Esophagus muscularis mucosa (tissue), 4 donors: Measurements from ENCODE around the gene PPIF.

Experiments used
- CTCF ChIP-seq, 3 experiments: fragments of 200-600 bp in 2 of 3; fragments of 450-650 bp in 1 of 3; sonication (generic) in 2 of 3; IDR thresholded peaks; one replicate each; pipeline ENCODE4 v1.5.1; 2017 to 2019; ENCODE audit warnings: antibody characterized with exemption in 3 of 3, mild to moderate bottlenecking in 2 of 3, moderate library complexity in 1 of 3
- EP300 ChIP-seq: sonication (generic); formaldehyde crosslinking; IDR thresholded peaks from one replicate; pipeline ENCODE4 v1.6.1; 2017; ENCODE audit warnings: antibody characterized with exemption
- POLR2A ChIP-seq: fragments of 450-650 bp; IDR thresholded peaks from one replicate; pipeline ENCODE4 v1.6.1; 2017; ENCODE audit warnings: antibody characterized with exemption, moderate library complexity, mild to moderate bottlenecking, low read depth
- POLR2AphosphoS5 ChIP-seq, 2 donors: sonication (generic); formaldehyde crosslinking; IDR thresholded peaks; one replicate each; pipeline ENCODE4 v1.6.1; 2017; ENCODE audit warnings: antibody characterized with exemption in 2 of 2

GRCh38 chr10:79374312-79375191, 27.3 kb downstream of the PPIF start:
- TF ChIP-seq CTCF (IDR thresholded peaks at IDR 0.05) (peak; percentile 97 to 99 (median 98)), POLR2A (no peak), POLR2AphosphoS5 (IDR thresholded peaks at IDR 0.05) (peak in 1 of 2 donors; percentile 64), EP300 (no peak)
